ENCODE results near the gene RUFY3.
A peak's percentile ranks its signal among the peaks of the same experiment; 100 is the strongest.

RUFY3 gene

GRCh38 chr4:70703619-70704214 lies 18.0 kb upstream of the RUFY3 start:
- no peak for TF ChIP-seq CTCF (IDR thresholded peaks at IDR 0.05; ENCODE audit: extremely low read depth, missing control alignments)
- peak; percentile 3 for DNase-seq (ENCODE audit: low spot score)

- DNase-seq (ENCODE audit: low spot score), result peak; percentile 89
These were observed 17.4 kb upstream of the RUFY3 start for GRCh38 chr4:70704215-70704930.

GRCh38 chr4:70704931-70705182 lies 16.9 kb upstream of the RUFY3 start:
- DNase-seq (ENCODE audit: low spot score), result peak; percentile 59
- no peak for TF ChIP-seq CTCF (IDR thresholded peaks at IDR 0.05; ENCODE audit: extremely low read depth, missing control alignments)

More at GRCh38 chr4:70704215-70704930, 17.4 kb upstream of the RUFY3 start:
- peak; percentile 1 for TF ChIP-seq CTCF (IDR thresholded peaks at IDR 0.05; ENCODE audit: extremely low read depth, missing control alignments)

GRCh38 chr4:70705183-70706043 lies 16.4 kb upstream of the RUFY3 start:
- DNase-seq (ENCODE audit: low spot score), result peak; percentile 87
- TF ChIP-seq CTCF (IDR thresholded peaks at IDR 0.05; ENCODE audit: extremely low read depth, missing control alignments), result no peak

- TF ChIP-seq CTCF (IDR thresholded peaks at IDR 0.05; ENCODE audit: extremely low read depth, missing control alignments), result no peak
- no peak for DNase-seq (ENCODE audit: low spot score)
These were observed 15.7 kb upstream of the RUFY3 start for GRCh38 chr4:70706044-70706461.

- no peak for TF ChIP-seq CTCF (IDR thresholded peaks at IDR 0.05; ENCODE audit: extremely low read depth, missing control alignments)
- DNase-seq (ENCODE audit: low spot score), result no peak
These were observed 15.2 kb upstream of the RUFY3 start for GRCh38 chr4:70706516-70706915.

- no peak for DNase-seq (ENCODE audit: low spot score)
- no peak for TF ChIP-seq CTCF (IDR thresholded peaks at IDR 0.05; ENCODE audit: extremely low read depth, missing control alignments)
These were observed 12.1 kb upstream of the RUFY3 start for GRCh38 chr4:70709611-70710205.
